T-helper 22 cell (primary cell): ENCODE data around the gene TJP2.

Experiments
- DNase-seq: peaks from one replicate; pipeline ENCODE4 v3.0.0-alpha.2; 2020; ENCODE audit warnings: low read depth

The TJP2 gene

GRCh38 chr9:69191231-69191630 is 17.2 kb downstream of the TJP2 start:
- no peak for DNase-seq

- DNase-seq = no peak
Observed at GRCh38 chr9:69192214-69192613, 18.1 kb downstream of the TJP2 start.

DNA sequence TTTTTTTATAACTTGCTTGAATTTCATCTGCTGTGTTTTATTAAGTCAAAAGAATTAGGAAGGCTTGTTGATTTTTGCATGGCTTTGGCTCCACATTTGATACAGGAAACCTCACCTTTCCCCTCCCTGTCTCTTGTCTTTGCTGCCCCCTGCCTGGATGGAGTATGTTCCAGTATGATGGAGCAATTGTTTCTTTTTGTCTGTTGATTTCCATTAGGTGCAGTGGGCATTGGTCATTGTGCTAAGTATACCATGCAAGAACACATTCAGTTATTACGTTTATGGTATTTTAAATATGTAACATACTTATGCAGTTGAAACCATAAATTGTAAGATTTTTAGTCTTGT is 19.6 kb downstream of the TJP2 start:
- DNase-seq = no peak

DNA sequence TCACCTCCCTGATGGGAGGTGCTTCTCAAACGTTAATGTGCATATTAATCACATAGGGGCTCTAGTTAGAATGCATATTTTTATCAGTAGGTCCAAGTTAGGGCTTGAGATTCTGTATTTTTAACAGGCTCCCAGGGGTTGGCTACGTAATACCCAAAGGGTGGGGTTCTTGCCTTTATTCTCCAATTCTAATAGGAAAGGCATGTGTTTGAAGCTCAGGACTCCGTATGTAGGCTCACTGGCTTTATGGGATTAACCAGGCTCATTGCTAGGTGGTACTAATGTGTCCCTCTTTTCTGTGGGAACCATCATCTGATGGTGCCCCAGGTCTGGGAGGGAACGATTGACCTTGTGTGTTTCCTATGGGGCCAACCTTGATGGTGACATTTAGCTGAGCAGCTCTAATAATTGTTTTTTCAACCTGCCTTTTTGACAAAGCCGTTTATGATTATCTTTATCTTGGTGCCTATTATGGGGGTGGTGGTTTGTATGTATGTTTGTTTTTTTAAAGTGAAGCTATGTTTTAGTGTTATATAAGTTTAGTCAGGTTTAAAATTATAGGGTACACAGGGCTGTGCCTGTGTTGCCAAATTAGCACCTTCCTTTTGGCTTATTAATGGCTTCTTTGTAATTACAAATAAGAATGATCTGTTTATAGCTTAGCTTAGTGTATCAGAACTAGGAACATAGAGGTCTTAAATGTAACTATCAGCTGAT is 20.8 kb downstream of the TJP2 start:
- no peak for DNase-seq

DNA sequence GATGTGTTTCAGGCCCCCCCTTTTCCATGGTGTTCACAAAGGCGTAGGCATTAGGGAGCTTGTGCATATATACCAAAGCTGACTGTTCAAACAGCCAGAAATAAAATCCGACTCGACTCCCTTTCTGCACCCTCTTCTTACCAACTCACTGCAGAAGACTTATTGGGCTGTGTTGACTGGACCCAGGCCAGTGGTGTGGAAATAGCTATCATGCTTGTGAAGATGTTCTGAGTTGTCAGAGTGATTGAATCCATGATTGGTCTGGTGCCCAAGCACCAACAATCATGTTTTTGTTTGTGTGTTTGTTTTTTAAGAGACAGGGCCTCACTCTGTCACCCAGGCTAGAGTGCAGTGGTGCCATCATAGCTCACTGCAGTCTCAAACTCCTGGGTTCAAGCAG is 21.6 kb downstream of the TJP2 start:
- DNase-seq = no peak

GRCh38 chr9:69197687-69198086 is 23.6 kb downstream of the TJP2 start:
- DNase-seq = no peak

GRCh38 chr9:69198521-69199220 is 24.6 kb downstream of the TJP2 start:
- no peak for DNase-seq

DNA sequence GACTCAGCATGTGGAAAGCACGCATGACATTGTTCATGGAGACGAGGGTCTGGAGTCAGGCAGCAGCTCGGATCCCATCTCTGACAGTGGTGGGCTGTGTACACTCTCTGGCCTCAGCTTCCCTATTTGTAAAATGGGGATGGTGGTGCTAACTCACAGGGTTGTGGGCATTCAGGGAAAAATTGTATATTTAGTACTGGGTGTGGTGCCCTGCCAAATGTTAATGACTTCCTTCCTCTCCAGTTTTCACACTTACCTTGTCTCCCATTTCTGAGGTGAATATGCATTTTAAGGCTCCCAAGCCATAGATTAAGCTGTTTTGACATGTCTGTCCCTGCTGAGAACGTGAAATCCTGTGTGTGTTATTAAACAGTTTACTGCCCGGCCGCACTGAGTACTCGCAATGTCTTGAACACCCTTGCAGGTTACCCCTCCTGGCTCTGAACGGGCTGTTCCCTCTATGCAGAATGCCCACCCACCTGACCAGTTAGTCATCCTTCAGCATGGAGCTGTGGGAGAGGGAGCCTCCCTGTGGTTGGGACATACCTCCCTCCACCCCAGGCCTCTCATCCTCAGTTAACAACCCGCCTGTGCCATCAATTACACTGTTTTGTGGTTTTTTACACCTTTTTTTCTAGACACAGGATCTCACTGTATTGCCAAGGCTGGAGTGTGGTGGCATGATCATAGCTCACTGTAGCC is 25.8 kb downstream of the TJP2 start:
- DNase-seq = no peak

DNA sequence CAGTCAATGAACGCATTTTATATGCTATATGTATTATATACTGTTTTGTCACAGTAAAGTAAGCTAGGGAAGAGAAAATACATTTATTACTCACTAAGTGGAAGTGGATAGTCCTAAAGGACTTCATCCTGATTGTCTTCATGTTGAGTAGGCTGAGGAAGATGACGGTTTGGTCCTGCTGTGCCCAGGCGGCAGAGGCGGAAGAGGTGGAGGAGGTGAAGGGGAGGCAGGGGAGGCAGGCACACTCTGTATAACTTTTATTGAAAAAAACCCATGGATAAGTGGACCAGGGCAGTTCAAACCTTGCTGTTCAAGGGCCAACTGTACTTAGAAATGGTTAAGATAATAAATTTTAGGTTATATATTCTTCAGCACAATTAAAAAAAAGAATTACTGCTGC is 28.5 kb downstream of the TJP2 start:
- no peak for DNase-seq

DNA sequence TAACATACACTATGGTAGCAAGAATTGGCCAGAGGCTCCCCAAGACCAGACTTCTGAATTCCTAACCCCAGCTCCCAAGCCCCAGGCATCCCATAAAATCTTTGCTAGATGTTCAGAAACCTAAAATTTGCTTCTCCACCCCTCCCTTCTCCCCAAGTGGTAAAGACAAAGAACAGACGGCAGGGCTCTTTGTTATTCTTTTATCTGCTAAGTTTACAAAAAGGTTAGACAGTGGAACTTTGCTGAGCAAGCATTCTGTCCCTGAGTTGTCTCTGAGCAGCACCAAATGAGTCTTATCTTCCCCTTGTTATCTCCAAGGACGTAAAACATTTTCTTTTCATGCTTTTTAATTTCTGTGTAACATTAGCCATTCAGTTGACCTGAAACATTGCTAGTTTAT is 30.2 kb downstream of the TJP2 start:
- no peak for DNase-seq

- no peak for DNase-seq
Observed at GRCh38 chr9:69204849-69205248, 30.8 kb downstream of the TJP2 start.

DNA sequence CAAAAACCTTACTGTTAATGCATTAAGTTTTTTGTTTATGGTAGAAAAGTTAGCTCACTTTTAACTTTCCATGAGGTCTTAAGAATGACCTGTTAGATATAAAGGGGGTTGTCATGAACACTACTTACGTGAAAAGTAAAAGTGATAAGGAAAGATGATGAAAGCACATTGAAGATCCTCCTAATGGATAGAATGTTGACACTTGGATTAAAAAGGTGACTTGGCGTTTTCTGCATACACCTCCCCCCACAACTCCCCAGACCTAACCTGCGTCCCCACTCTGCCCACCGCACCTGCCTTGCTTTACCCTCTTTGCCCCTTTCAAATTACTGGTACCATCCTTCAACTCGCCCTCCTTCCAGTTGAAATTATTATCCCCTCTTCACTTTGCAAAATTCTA is 32.0 kb downstream of the TJP2 start:
- DNase-seq = no peak

GRCh38 chr9:69207503-69207902 is 33.4 kb downstream of the TJP2 start:
- no peak for DNase-seq

- no peak for DNase-seq
Observed at GRCh38 chr9:69211424-69212036, 37.5 kb downstream of the TJP2 start.

- DNase-seq = no peak
Observed at GRCh38 chr9:69213647-69214046, 39.6 kb downstream of the TJP2 start.

- no peak for DNase-seq
Observed at GRCh38 chr9:69214939-69215338, 40.9 kb downstream of the TJP2 start.

- DNase-seq = no peak
Observed at GRCh38 chr9:69215774-69216485, 41.9 kb downstream of the TJP2 start.

DNA sequence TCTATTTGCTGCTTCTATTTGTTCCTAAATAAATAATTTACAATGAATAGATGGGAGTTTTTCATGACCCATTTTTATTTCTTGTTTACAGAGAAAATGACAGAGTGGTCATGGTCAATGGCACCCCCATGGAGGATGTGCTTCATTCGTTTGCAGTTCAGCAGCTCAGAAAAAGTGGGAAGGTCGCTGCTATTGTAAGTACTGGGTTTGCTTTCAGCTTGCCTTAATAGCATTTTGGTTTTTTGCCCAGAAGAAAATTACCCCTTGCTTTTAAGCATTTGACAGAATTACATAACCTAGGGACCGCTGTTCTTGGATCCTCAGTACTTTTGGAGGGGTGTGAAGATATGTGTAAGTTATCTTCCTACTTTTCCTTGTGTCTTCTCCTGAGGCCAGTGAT is 44.1 kb downstream of the TJP2 start:
- no peak for DNase-seq

DNA sequence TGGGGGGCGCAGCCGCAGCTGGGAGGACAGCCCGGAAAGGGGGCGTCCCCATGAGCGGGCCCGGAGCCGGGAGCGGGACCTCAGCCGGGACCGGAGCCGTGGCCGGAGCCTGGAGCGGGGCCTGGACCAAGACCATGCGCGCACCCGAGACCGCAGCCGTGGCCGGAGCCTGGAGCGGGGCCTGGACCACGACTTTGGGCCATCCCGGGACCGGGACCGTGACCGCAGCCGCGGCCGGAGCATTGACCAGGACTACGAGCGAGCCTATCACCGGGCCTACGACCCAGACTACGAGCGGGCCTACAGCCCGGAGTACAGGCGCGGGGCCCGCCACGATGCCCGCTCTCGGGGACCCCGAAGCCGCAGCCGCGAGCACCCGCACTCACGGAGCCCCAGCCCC is 47.0 kb downstream of the TJP2 start:
- no peak for DNase-seq

GRCh38 chr9:69222970-69223369 is 48.9 kb downstream of the TJP2 start:
- DNase-seq = no peak

DNA sequence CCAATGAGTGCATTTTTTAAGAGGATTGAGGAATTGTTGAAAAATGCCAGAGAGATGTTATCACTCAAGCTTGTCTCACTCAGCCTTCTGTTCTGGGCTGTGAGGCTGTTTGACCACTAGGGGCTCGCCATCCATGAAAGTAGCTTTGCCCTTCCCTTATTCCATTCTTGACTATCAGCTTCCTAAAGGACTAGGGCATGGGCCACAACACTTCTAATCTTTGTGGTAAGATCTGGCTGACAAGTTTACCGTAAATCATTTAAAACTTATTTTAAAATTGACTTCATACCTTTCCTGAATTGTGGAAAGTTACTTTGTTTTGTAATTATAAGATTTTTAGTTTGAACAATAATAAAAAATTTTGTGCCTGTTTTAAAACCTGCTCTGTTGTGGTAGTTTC is 49.5 kb downstream of the TJP2 start:
- DNase-seq = no peak

DNA sequence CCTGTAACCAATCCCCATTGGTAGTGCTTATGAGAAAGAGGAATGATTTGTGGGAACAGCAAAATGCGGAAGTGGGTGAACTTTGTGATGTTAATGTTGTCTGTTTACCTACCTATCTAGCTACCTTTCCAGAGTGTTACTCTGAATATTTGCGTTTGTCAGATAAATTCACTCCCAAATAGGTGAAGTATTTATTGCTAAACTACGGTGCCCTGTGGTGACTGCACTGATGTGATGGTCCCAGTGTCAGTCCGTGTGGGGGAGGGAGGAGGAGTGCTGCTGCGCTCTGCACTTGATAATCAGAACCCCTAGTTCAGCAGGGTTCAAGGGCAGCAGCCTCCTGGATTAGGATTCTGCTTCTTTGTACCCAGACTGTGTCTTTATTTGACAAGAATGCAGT is 55.3 kb downstream of the TJP2 start:
- DNase-seq = no peak
